H9 (cell line): ENCODE data around the gene FOXL1. TPM values are rescaled to one million over a fixed set of nuclear protein-coding genes. Genes with fewer than 3 reads are reported as not detected.

Experiments used
- DNase-seq: peaks from one replicate; pipeline ENCODE4 v3.0.0-alpha.2; 2017
- H2AFZ ChIP-seq: one replicate; pipeline ENCODE4 v1.6.1; 2013; ENCODE audit warnings: mild to moderate bottlenecking, low read length, control low read depth, moderate library complexity
- H2AK5ac ChIP-seq: 2 replicates; pipeline ENCODE4 v1.6.1; 2013; ENCODE audit warnings: low read length, control low read depth, mixed read lengths; ENCODE audit not compliant: insufficient read length
- H2BK120ac ChIP-seq: one replicate; pipeline ENCODE4 v1.6.1; 2013; ENCODE audit warnings: low read depth, mild to moderate bottlenecking, low read length, control low read depth, inconsistent platforms; ENCODE audit not compliant: poor library complexity, severe bottlenecking
- H2BK12ac ChIP-seq: 2 replicates; pipeline ENCODE4 v1.6.1; 2013; ENCODE audit warnings: low read length, control low read depth, mixed read lengths, low read depth; ENCODE audit not compliant: insufficient read length
- H2BK15ac ChIP-seq: 2 replicates; pipeline ENCODE4 v1.6.1; 2013; ENCODE audit warnings: low read depth, low read length, control low read depth
- H2BK20ac ChIP-seq: one replicate; pipeline ENCODE4 v1.6.1; 2013; ENCODE audit warnings: low read depth, mild to moderate bottlenecking, low read length, control low read depth, inconsistent platforms; ENCODE audit not compliant: poor library complexity, severe bottlenecking
- H2BK5ac ChIP-seq: 2 replicates; pipeline ENCODE4 v1.6.1; 2013; ENCODE audit warnings: low read length, control low read depth, mixed read lengths; ENCODE audit not compliant: insufficient read length
- H3K14ac ChIP-seq: 2 replicates; pipeline ENCODE4 v1.6.1; 2013; ENCODE audit warnings: low read length, control low read depth; ENCODE audit not compliant: insufficient read depth
- H3K18ac ChIP-seq: 2 replicates; pipeline ENCODE4 v1.6.1; 2013; ENCODE audit warnings: low read depth, mild to moderate bottlenecking, mixed read lengths, low read length, control low read depth; ENCODE audit not compliant: insufficient read length
- H3K23ac ChIP-seq: 2 replicates; pipeline ENCODE4 v1.6.1; 2013; ENCODE audit warnings: low read length, control low read depth, mixed read lengths, low read depth; ENCODE audit not compliant: insufficient read length
- H3K23me2 ChIP-seq: 2 replicates; pipeline ENCODE4 v1.6.1; 2013; ENCODE audit warnings: low read depth, mild to moderate bottlenecking, mixed read lengths, low read length, control low read depth; ENCODE audit not compliant: insufficient read length, poor library complexity, severe bottlenecking
- H3K27ac ChIP-seq: 2 replicates; pipeline ENCODE4 v1.5.1; 2013; ENCODE audit warnings: low read length, control low read depth, mixed read lengths, low read depth; ENCODE audit not compliant: insufficient read length
- H3K27me3 ChIP-seq: 2 replicates; pipeline ENCODE4 v1.6.1; 2013; ENCODE audit warnings: low read length, control low read depth, inconsistent platforms; ENCODE audit not compliant: insufficient read depth
- H3K4ac ChIP-seq: 2 replicates; pipeline ENCODE4 v1.6.1; 2013; ENCODE audit warnings: low read depth, mild to moderate bottlenecking, control low read depth, inconsistent platforms, low read length, moderate library complexity
- H3K4me1 ChIP-seq: 2 replicates; pipeline ENCODE4 v1.6.1; 2013; ENCODE audit warnings: low read length, control low read depth, inconsistent platforms; ENCODE audit not compliant: insufficient read depth
- H3K4me2 ChIP-seq: 2 replicates; pipeline ENCODE4 v1.6.1; 2013; ENCODE audit warnings: low read length, control low read depth, mixed read lengths; ENCODE audit not compliant: insufficient read length, insufficient read depth
- H3K56ac ChIP-seq: 2 replicates; pipeline ENCODE4 v1.6.1; 2013; ENCODE audit warnings: low read depth, mild to moderate bottlenecking, mixed read lengths, low read length, control low read depth; ENCODE audit not compliant: insufficient read length
- H3K79me1 ChIP-seq: 2 replicates; pipeline ENCODE4 v1.6.1; 2013; ENCODE audit warnings: low read depth, mild to moderate bottlenecking, moderate library complexity, low read length, control low read depth, inconsistent platforms; ENCODE audit not compliant: insufficient read depth, poor library complexity, severe bottlenecking
- H3K79me2 ChIP-seq: 2 replicates; pipeline ENCODE4 v1.6.1; 2013; ENCODE audit warnings: low read length, control low read depth, inconsistent platforms; ENCODE audit not compliant: insufficient read depth
- H3K9ac ChIP-seq: 2 replicates; pipeline ENCODE4 v1.6.1; 2013; ENCODE audit warnings: low read length, control low read depth, mixed read lengths; ENCODE audit not compliant: insufficient read length; ENCODE audit errors: extremely low read depth
- H3K9me3 ChIP-seq: one replicate; pipeline ENCODE4 v1.6.1; 2013; ENCODE audit warnings: low read depth, low read length, inconsistent platforms; ENCODE audit not compliant: control insufficient read depth
- H3T11ph ChIP-seq: one replicate; pipeline ENCODE4 v1.6.1; 2013; ENCODE audit warnings: mild to moderate bottlenecking, low read length, control low read depth, inconsistent platforms
- H4K20me1 ChIP-seq: one replicate; pipeline ENCODE4 v1.6.1; 2013; ENCODE audit not compliant: control insufficient read depth, insufficient read length, insufficient read depth
- H4K5ac ChIP-seq: 2 replicates; pipeline ENCODE4 v1.6.1; 2013; ENCODE audit warnings: low read depth, mild to moderate bottlenecking, mixed read lengths, low read length, control low read depth; ENCODE audit not compliant: insufficient read length
- H4K8ac ChIP-seq: replicated peaks from 2 replicates; pipeline ENCODE4 v1.6.1; 2013; ENCODE audit warnings: low read length, control low read depth, mixed read lengths, low read depth; ENCODE audit not compliant: insufficient read length
- H4K91ac ChIP-seq: 2 replicates; pipeline ENCODE4 v1.6.1; 2013; ENCODE audit warnings: low read depth, mild to moderate bottlenecking, moderate library complexity, mixed read lengths, low read length, control low read depth; ENCODE audit not compliant: insufficient read length
- H3K27ac Mint-ChIP-seq, 3 experiments: 2 replicates in 2 of 3; 3 replicates in 1 of 3; pipeline ENCODE4 v1.8.0; 2020 to 2021; ENCODE audit warnings: mixed read lengths in 3 of 3, mild to moderate bottlenecking in 1 of 3, moderate library complexity in 1 of 3
- H3K27me3 Mint-ChIP-seq: 2 replicates; pipeline ENCODE4 v1.8.0; 2021; ENCODE audit warnings: low read depth, mild to moderate bottlenecking, moderate library complexity, mixed read lengths
- H3K36me3 Mint-ChIP-seq, 3 experiments: 2 replicates in 2 of 3; 3 replicates in 1 of 3; pipeline ENCODE4 v1.8.0; 2020 to 2021; ENCODE audit warnings: low read depth in 3 of 3, mixed read lengths in 3 of 3; ENCODE audit not compliant: insufficient read depth in 1 of 3
- H3K4me1 Mint-ChIP-seq, 2 experiments: 2 replicates each; pipeline ENCODE4 v1.8.0; 2020; ENCODE audit warnings: mixed read lengths in 2 of 2
- H3K4me3 Mint-ChIP-seq, 2 experiments: 2 replicates in 1 of 2; 3 replicates in 1 of 2; pipeline ENCODE4 v1.8.0; 2020 to 2021; ENCODE audit warnings: mild to moderate bottlenecking in 2 of 2, mixed read lengths in 2 of 2, moderate library complexity in 1 of 2
- H3K9me3 Mint-ChIP-seq, 2 experiments: 2 replicates in 1 of 2; 3 replicates in 1 of 2; pipeline ENCODE4 v1.8.0; 2020; ENCODE audit warnings: mild to moderate bottlenecking in 2 of 2, mixed read lengths in 2 of 2, moderate library complexity in 1 of 2
- CTCF ChIP-seq: fragments of 200-600 bp; sonication (generic); conservative IDR thresholded peaks from 3 replicates; pipeline ENCODE4 v1.8.0; 2021; ENCODE audit warnings: antibody characterized with exemption, mild to moderate bottlenecking
- WGBS: extraction: QIAGEN DNeasy Blood & Tissue Kit; methylation state at CpG from one replicate; pipeline ENCODE4 v1.1.7; 2013; ENCODE audit warnings: missing lambda C conversion rate, low lambda C conversion rate, mixed read lengths; ENCODE audit not compliant: insufficient read length; ENCODE audit errors: extremely low coverage; 5-methylcytosine and 5-hydroxymethylcytosine counted together
- total RNA-seq: library from RNA; stranded (reverse); gene quantifications from 2 replicates; pipeline ENCODE4 v1.2.1, GENCODE V29; 2021

FOXL1 gene
- total RNA-seq, 1 experiment from 2014 or later, result 0.09 TPM

GRCh38 chr16:86609115-86609514, 30.8 kb downstream of the FOXL1 start:
- no peak for TF ChIP-seq CTCF
- H4K20me1 ChIP-seq, result no peaks in the 10 kb centered on the region
- Mint-ChIP-seq H3K4me1 (peaks cover 2 to 5% of the 10 kb centered on the region in 2 experiments; a peak in 2 of 4 replicates), H3K27me3 (peaks cover 7% of the 10 kb centered on the region), H3K36me3 (no peaks in the 10 kb centered on the region; a peak in 1 of 7 replicates), H3K27ac (no peak overlapping the region; a peak in 1 of 7 replicates), H3K4me3 (no peak overlapping the region), H3K9me3 (no peaks in the 10 kb centered on the region)
- H3K18ac ChIP-seq, result no peak overlapping the region
- no peak overlapping the region for H2BK5ac ChIP-seq
- no peaks in the 10 kb centered on the region for H3K27me3 ChIP-seq
- H3K23me2 ChIP-seq, result no peaks in the 10 kb centered on the region
- H2AFZ ChIP-seq, result no peak overlapping the region
- H3K79me1 ChIP-seq, result no peaks in the 10 kb centered on the region
- H3T11ph ChIP-seq, result no peak overlapping the region
- no peak overlapping the region for H3K14ac ChIP-seq
- DNase-seq, result no peak
- H2BK12ac ChIP-seq, result no peak overlapping the region
- H4K5ac ChIP-seq, result no peak overlapping the region
- H3K23ac ChIP-seq, result no peak overlapping the region
- H2BK120ac ChIP-seq, result no peak overlapping the region
- WGBS, result no CpG with 5 or more reads among the region's 6 CpGs
- no peak overlapping the region for H3K56ac ChIP-seq
- no peak overlapping the region for H3K9ac ChIP-seq
- H3K4me2 ChIP-seq, result no peak overlapping the region
- no peak overlapping the region for H3K27ac ChIP-seq
- H3K9me3 ChIP-seq, result no peaks in the 10 kb centered on the region
- no peaks in the 10 kb centered on the region for H3K4me1 ChIP-seq
- H3K4ac ChIP-seq, result no peak overlapping the region
- no peak overlapping the region for H2BK20ac ChIP-seq
- no peaks in the 10 kb centered on the region for H3K79me2 ChIP-seq
- no peak overlapping the region for H4K91ac ChIP-seq
- no peak overlapping the region for H2AK5ac ChIP-seq
- H4K8ac ChIP-seq, result no peak overlapping the region
- H2BK15ac ChIP-seq, result no peak overlapping the region
